NCI-H187 (cell line): ENCODE data around the gene ZNF619.
"Not testable (repeated sequence)": the region's sequence is repeated elsewhere in the genome, so short reads cannot be mapped to it uniquely, and the experiment has no call there.

ENCODE experiments used
- DNase-seq, 2 experiments: peaks; one replicate each; lab custom pipeline; 2025; lab: John Stamatoyannopoulos, UW

The ZNF619 gene

DNA sequence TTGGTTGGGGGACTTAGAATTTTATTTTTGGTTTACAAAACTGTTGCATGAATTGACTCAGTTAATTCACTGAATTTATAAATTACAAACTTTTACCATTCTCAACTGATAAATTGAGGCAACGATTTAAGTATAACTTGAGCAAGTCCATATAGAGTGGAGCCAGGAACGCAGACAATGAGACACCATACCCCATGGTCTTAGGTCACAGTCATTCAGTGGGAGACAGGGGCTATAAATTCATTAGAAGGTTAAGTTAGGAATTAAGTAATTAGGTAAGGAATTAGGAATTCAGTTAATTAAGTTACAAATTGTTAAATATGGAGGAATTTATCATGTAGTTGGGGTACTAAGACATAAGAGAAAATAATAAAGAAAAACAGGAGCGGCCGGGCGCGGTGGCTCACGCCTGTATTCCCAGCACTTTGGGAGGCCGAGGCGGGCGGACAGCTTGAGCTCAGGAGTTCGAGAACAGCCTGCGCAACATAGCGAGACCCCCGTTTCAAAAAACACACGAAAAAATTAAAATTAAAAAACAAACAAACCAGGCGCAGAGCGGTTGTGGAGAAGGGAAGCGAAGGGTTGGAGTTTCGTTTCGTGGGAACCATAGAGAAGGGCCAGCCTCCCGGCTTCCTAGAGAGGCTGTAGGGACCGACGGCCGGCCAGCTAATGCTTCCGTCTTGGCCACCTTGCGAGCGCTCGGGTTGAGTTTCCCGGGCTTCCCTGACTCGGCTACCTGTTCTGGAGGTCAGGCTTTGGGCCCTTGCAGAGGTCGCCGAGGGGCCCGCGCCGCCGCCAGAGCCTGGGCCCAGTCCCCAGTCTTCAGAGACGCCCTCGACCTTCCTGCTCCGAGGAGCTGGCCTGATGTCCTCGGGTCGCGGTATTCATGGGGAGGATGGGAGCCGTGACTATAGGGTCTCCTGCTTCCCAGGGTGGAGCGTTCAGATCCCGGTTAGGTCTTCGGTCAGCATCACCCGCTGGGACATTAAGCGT is at the start of gene ZNF619:
Gene ZNF619 (plus strand): TSS at position 645 of the 993 bp plus-strand sequence. CDS start 858 bp downstream, outside the sequence.
- DNase-seq = peak in 1 of 2 experiments; percentile 36

DNA sequence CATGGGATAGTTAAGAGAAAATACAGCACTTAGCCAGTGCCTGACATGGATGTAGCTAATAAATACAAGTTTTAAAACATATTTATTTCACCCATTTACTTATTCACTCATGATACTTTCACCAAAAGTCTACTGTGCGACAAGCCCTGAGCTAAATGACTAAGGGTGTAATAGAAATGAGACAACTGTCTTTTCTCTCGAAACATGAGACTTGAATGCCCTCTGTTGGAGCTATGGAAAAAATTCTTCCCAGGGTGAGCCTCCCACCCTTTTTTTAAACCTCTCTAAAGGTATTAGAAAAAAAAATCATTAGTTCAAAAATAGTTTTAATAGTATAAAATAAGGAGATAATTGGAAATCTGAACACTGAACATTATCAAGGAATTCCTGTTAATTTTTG is 44.1 kb upstream of the ZNF619 start:
- DNase-seq = no peak

DNA sequence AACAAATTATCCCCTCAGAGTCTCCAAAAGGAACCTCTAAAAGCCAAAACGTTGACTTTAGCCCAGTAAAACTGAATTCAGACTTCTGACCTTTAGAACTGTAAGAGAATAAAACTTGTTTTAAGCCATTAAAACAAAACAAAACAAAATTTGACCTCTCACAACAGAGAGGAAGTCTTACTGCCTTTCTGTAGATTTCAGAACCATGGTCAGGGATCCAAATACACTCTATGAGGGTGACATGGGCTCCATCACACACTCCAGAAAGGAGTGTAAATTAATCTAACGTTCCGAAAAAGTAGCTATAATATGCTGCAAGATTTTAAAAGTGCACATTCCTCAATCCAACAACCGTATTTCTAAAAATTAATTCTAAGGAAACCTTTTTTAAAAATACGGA is 39.0 kb upstream of the ZNF619 start:
- no peak for DNase-seq

DNA sequence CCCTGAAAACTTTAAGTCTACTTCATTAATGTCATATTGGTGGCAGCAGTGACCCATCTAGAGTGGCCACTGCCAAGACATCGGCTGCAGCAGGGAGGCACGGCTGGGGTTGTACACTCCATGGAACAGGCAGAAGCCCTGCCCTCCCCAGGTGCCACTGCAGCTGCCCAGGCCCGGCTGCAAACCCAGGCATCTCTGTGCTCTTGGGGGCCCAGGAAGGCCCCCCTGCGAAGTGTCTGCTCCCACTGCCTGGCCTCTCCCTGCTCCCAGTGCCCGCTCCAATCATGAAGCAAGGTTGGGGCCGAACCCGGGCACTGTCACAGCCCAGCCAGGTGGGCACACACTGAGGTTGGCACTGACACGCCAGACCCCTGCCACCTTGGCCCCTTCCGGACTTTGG is 31.9 kb upstream of the ZNF619 start:
- DNase-seq = no peak

DNA sequence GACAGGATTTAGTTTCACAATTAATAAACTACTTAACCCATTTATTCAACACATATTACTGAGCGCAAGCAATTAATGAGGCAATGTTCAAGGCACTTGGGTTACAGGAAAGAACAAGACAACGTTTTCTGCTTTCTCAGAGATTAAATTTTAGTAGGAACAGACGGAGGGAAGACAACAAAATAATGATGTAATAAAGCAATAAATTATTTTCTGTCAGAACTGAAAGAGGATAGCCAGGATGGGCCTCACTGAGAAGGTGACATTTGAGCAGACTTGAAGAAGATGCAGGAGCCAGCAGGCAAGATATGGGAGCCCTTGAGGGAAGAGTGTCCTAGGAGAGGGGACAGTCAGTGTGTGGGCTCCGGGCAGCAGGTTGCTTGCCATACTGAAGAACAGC is 31.0 kb upstream of the ZNF619 start:
- DNase-seq = no peak

DNA sequence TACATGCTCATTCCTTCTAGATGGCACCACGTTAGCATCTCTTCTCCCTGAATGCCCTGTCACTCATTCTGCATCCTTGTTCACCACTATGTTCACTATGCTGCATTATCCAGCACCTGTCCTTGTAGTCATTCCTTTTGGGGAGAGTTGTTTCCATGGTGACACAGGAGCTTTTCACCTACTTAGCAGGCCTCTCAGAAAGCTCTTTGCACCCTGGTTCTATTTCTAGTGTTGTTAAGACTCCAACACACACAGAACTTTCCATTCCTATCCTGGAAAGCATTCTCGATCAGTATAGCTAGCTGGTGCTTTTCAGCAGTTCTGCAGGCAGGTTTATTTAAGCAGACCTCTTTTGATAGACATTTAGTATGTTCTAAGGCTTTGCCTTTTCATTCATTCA is 26.5 kb upstream of the ZNF619 start:
- no peak for DNase-seq

DNA sequence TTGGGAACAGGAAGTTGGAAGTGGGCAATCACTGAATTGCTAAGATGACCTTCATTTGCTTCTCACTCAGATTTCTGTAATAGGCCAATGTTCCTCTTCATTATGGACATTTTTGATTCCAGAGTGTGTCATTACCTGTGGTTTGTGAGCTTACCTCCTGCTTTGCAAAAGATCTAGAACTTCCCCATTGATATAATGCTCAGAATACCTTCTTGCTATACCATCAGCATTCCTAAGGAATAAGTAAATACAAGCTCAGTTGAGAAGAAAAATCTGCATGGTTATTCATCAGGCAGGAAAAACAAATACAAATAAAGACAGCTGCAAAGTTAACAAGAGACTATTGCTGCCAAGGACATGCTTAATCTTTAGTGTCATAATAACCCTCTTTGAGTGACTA is 25.4 kb upstream of the ZNF619 start:
- DNase-seq = no peak

DNA sequence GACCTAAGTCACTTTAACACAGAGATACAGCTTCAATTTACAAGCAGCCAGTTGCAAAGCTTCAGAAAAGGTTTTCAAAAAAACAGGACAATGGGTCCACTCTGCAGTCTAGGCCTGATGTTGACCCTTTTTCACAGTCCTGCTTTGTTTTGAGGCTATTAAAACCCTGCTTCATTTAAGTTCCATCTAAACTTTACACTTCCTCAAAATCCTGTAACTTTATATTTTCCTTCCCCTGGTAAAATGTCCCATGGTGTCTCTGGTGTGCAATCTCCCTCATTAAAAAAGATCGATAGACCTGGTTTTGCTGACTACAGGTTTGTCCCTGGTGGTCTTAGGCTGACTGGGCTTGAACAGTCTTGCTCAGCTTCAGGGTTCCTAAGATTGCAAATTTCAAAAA is 24.9 kb upstream of the ZNF619 start:
- DNase-seq = no peak

DNA sequence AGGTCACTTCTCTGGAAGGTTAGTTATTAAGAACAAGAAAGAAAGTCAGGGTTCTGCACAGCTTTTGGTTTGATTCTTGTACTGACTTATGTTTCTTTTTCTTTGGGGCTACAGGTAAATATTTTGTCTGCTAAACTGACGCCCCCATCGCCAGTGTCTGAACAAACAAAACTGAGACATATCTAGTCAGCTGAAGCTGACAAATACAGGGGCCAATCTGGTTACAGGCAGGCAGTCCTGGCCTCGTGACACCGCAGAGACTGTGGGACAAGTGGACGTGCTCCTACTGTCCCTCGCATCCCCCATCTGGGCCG is 24.4 kb upstream of the ZNF619 start:
- no peak for DNase-seq

DNA sequence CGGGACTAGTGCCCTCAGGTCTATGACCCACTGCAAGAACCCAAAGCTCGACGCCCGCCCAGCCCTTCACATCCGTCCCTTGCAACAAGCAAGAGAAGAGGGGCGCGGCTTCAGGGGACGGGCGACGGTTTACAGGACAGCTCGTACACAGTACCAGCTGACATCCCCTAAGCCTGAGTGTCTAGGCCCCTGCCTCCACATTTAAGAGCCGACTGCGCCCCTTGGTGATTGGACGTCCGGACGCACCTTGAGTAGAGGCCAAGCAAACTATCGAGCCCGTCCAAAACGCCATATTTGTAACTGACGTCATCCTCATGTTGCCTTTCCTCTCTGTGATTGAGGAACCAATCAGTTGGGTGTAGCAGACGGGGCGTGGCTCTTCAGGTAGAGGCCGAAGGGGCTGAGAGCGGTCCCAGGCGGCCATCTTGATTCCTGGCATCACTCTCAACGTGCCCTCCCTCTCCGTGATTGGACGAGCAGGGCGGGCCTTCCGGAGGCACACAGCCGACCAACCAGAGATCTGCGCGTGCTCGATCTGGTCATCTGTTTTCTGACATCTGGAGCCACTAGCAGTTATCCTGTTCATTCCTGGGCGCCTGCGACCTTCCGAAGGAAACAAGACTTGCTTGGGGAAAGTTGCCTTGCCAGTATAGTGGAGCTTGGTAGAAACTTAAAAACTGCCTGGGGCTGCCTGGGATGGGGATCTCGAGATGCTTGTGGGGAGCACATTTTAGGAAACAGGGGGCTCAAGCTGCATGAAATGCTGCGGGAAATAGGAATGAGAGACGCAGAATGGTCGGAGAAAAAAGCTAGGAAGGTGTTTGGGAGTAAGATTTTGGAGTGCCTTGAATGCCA is 23.8 kb upstream of the ZNF619 start:
- peak; percentile 85 to 93 for DNase-seq

DNA sequence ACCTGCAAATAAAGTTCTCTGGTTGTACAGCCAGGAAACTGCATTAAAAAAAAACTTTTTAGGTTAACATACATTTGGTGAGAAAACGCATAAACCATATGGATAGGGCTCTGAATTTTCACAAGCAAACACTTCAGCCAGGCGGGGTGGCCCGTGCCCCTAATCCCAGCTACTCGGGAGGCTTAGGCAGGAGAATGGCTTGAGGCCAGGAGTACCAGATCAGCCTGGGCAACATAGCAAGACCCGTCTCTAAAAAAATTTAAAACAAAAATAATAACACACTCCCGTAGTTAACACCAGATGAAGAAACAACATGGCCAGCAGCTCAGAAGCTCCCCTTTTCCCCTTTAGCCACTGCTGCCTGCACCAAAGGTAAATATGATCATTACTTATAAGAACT is 23.0 kb upstream of the ZNF619 start:
- DNase-seq = no peak

DNA sequence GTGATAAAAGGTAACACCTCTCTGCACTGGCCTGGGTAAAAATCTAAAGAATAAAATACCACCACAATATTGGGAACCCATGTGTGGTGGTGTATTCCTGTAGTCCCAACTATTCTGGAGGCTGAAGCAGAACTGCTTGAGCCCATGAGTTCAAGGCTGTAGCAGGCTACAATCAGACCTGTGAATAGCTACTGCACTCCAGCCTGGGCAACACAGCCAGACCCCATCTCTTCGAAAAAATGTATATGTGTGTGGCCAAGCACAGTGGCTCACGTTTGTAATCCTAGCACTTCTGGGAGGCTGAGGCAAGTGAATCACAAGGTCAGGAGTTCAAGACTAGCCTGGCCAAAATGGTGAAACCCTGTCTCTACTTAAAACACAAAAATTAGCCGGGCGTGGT is 21.6 kb upstream of the ZNF619 start:
- no peak for DNase-seq

DNA sequence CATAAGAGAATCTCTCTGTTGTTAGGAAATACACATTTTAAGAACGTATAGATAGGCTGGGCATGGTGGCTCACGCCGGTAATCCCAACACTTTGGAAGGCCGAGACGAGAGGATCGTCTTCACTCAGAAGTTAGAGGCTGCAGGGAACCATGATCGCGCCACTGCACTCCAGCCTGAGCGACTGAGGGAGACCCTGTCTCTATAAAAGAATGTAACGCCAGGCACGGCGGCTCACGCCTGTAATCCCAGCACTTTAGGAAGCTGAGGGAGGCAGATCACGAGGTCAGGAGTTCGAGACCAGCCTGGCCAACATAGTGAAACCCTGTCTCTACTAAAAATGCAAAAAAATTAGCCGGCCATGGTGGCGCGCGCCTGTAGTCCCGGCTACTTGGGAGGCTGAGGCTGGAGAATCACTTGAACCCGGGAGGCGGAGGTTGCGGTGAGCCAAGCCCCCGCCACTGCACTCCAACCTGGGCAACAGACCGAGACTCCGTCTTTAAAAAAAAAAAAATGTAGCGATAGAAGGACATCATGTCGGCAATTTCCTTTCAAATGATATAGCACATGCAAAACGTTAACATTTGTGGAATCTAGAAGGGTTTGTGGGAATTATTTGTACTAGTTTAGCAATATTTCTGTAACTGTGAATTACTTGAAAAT is 20.5 kb upstream of the ZNF619 start:
- no peak for DNase-seq

DNA sequence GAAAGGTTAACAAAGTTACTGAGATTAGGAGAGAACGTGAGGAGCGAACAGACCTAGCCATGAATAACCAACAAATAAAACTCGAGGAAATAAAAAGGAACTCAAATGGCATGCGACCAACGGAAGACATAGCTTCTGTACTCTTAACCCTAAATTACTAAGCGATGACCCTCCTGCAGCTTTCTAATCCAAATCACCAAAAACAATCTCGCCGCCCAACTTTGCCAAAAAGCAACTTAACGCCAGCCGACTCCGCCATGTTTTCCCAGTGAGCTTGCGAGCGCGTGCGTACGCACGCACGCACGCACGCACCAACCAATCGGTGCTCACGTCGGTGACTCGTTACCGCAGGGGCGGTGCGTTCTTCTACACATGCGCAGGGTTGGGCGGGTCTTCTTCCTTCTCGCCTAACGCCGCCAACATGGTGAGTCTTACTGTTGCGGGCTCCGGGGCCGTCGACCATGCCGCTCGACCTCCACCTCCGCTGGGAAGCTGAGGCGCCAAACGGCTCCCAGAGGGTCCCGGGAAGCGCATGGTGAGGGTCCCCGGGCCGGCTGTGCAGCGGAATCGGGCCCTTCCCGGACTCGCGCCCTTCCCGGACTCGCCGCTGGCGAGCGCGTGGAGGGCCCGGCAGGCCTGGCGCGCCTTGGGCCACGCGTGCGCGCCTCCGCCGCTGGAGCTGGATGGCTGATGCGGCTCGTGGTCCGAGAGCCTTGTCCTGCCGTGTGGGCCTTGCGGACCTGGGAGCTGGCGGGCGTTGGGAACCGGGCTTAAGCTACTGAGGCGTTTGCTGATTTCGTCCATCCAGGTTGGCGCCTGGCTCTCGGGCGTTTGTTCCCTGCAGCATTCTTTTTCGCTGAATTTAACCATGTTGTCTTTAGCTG is 19.7 kb upstream of the ZNF619 start, which contains the start of gene RPL14:
Gene RPL14 (plus strand): TSS at position 400 of the 884 bp plus-strand sequence. CDS start 133 bp downstream, at position 533.
- DNase-seq = peak; percentile 52 to 60

DNA sequence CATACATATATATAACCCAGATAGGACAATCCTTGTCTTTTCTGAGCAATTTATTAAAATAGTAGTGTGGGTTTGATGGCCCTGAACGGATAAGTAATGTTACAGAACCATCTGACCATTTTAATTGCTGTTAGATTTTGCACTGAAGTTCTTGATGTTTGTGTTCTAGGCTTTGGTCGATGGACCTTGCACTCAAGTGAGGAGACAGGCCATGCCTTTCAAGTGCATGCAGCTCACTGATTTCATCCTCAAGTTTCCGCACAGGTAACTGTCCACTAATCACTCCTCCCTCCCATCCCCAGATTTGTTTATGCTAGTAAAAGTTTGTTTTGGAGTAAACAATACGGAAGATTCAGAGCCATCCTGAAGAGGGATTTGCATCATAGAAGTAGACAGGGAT is 18.4 kb upstream of the ZNF619 start:
- no peak for DNase-seq

DNA sequence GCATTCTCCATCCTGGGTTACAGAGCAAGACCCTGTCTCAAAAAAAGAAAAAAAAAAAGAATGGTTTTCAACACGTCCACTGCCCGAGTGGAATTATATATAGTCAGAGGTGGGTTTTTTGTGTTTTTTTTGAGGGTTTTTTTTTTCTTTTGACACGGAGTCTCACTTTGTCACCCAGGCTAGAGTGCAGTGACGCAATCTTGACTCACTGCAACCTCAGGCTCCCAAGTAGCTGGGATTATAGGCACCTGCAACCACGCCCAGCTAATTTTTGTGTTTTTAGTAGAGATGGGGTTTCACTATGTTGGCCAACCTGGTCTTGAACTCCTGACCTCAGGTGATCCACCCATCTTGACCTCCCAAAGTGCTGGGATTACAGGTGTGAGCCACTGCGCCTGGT is 16.4 kb upstream of the ZNF619 start:
- DNase-seq = not testable (repeated sequence)

DNA sequence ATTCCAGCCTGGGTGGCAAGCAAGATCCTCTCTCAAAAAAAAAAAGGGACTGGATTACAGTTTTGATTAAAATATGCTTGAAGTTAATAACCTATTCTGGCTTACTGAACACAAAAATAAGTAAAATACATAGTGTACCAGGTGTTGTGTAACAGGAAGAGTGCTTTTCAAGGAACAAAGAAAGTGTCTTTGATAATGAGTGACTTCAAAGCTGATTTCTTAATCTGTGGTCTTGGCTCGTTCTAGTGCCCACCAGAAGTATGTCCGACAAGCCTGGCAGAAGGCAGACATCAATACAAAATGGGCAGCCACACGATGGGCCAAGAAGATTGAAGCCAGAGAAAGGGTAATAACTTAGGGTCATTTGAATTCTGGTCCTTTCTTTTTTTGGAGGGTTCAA is 15.8 kb upstream of the ZNF619 start:
- DNase-seq = no peak

DNA sequence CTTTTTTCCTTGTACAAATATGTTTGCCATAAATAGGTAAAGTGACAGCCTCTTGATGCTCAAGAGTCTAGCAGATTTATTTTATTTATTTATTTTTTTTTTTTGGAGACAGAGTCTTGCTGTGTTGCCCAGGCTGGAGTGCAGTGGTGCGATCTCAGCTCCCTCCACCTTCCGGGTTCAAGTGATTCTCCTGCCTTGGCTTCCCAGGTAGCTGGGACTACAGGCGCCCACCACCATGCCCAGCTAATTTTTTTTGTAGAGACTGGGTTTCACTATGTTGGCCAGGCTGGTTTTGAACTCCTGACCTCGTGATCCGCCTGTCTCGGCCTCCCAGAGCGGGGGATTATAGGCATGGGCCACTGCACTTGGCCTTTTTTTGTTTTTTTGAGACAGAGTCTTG is 14.1 kb upstream of the ZNF619 start:
- DNase-seq = not testable (repeated sequence)

DNA sequence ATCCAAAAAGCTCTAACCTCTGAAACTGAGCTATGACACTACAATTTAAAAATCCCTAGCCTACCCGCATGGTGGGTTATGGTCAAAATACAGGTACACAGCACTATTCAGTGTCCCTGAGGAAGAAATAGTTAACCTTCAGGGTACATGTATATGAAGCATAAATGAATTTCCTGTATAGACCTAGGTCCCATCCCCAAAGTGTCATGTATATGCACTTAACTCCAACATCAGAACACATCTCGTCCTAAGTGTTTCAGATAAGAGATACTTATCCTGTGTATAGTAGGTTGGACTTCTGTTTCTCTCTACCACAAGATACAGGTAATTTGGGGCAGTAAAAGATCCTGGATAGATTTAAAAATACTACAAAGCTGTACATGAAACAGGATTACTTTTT is 13.3 kb upstream of the ZNF619 start:
- DNase-seq = no peak

DNA sequence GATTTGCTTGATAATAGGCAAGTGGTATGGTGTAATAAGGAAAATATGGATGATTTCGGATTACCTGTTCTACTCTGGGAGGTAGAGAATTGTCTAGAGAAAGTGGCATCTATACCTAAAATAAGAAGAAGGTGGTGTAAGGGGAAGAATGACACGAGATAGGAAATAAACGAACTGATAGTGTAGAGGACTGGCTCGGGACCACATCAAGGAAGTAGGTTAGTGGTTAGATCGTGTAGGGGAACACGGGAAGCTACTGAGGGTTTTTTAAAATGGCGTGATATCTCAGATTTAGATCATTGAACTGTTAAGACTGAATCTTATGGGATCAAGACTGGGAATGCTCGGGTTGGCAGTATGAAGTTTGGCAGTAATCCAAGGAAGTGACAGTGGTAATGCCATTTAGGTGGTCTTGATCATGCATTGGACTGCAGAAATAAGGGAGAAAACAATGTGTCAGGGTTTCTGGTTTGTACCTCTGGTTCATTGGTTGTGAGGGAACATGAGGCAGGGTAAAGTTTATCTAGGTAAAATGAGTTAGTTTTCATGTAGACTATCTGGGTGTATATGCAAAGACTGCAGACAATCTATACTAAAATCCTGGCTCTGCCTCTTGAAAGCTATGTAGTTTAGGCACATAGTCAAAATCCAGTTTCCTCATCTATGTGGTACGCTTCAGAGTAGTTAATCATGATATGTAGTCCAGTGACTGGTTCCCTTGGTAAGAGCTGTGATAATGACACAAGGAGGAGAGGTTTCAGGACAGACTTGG is 12.4 kb upstream of the ZNF619 start:
- no peak for DNase-seq

DNA sequence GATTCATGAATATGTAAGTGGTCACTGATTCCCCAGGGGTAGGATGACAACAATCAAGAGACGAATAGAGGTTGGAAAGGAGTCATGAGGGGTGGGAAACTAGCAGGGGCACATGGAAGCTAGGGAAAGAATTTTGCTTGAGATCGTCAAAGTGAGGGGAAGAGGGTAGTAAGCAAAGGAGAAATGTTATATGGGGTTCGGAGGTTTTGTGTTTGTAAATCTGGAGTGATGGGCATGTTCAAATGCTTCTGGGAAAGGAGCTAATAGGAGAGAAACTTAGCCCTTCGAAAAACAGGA is 11.9 kb upstream of the ZNF619 start:
- DNase-seq = no peak
